Endothelial cell (in vitro differentiated cells): ENCODE measurements around the gene TBC1D22A. TPM values are rescaled to one million over a fixed set of nuclear protein-coding genes. Genes with fewer than 3 reads are reported as not detected.

Experiments
- DNase-seq: peaks from one replicate; pipeline ENCODE4 v3.0.0; 2021; ENCODE audit warnings: low spot score
- H3K27ac Mint-ChIP-seq: one replicate; pipeline ENCODE4 v1.8.0; 2021; ENCODE audit warnings: mixed read lengths, inconsistent platforms; ENCODE audit not compliant: unreplicated experiment
- H3K27me3 Mint-ChIP-seq: one replicate; pipeline ENCODE4 v1.8.0; 2021; ENCODE audit warnings: mild to moderate bottlenecking, moderate library complexity, mixed read lengths, inconsistent platforms; ENCODE audit not compliant: unreplicated experiment
- H3K36me3 Mint-ChIP-seq: one replicate; pipeline ENCODE4 v1.8.0; 2021; ENCODE audit warnings: mild to moderate bottlenecking, low read depth, mixed read lengths, inconsistent platforms; ENCODE audit not compliant: unreplicated experiment
- H3K4me1 Mint-ChIP-seq: one replicate; pipeline ENCODE4 v1.8.0; 2021; ENCODE audit warnings: mild to moderate bottlenecking, mixed read lengths, inconsistent platforms; ENCODE audit not compliant: unreplicated experiment
- H3K4me3 Mint-ChIP-seq: one replicate; pipeline ENCODE4 v1.8.0; 2021; ENCODE audit warnings: mild to moderate bottlenecking, mixed read lengths, inconsistent platforms; ENCODE audit not compliant: unreplicated experiment
- H3K9me3 Mint-ChIP-seq: one replicate; pipeline ENCODE4 v1.8.0; 2021; ENCODE audit warnings: mixed read lengths, inconsistent platforms; ENCODE audit not compliant: unreplicated experiment
- total RNA-seq: library from RNA; stranded (reverse); fragmentation: NEBNext Ultra II Directional; extraction: Animal tissue kit (Norgen Biotek cat#: 25700); gene quantifications from one replicate; pipeline ENCODE4 v1.2.1, GENCODE V29; 2021; ENCODE audit not compliant: unreplicated experiment
- TF ChIP-seq, protein P1 (sequence below): fragments of 200-600 bp; sonication (generic); IDR thresholded peaks from one replicate; pipeline ENCODE4 v1.5.0; 2021; ENCODE audit warnings: antibody characterized with exemption; ENCODE audit not compliant: unreplicated experiment

Gene TBC1D22A
- total RNA-seq, 1 donor from 2014 or later: 25.3 TPM

DNA sequence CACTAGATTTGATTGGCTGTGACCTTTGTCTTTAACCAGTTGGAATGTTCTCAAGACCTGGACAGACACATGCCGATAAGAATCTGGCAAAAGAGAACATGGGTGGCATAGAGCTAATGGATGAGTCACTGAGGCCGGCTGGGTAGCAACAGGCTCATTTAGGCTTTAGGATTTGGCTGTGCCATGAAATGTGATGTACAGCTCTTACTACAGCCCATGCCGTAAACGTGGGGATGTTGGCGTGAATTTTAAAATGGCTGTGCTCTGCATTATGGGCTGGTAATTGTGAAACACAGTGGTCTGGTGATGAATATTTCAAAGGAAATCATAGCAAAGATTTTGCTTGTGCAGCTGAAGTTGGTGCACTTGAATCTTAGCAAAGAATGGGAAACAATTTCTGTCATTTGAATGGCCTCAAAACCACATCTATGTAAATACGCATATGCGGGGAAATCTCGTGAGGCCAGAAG, 332.4 kb downstream of the TBC1D22A start:
- TF ChIP-seq, protein P1, sequence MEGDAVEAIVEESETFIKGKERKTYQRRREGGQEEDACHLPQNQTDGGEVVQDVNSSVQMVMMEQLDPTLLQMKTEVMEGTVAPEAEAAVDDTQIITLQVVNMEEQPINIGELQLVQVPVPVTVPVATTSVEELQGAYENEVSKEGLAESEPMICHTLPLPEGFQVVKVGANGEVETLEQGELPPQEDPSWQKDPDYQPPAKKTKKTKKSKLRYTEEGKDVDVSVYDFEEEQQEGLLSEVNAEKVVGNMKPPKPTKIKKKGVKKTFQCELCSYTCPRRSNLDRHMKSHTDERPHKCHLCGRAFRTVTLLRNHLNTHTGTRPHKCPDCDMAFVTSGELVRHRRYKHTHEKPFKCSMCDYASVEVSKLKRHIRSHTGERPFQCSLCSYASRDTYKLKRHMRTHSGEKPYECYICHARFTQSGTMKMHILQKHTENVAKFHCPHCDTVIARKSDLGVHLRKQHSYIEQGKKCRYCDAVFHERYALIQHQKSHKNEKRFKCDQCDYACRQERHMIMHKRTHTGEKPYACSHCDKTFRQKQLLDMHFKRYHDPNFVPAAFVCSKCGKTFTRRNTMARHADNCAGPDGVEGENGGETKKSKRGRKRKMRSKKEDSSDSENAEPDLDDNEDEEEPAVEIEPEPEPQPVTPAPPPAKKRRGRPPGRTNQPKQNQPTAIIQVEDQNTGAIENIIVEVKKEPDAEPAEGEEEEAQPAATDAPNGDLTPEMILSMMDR: no peak
- Mint-ChIP-seq H3K4me3 (no peak overlapping the region), H3K27ac (no peak overlapping the region), H3K9me3 (peaks cover 4% of the 10 kb centered on the region), H3K4me1 (peaks cover 13% of the 10 kb centered on the region), H3K36me3 (peaks cover 24% of the 10 kb centered on the region), H3K27me3 (peaks cover 11% of the 10 kb centered on the region)
- DNase-seq: no peak

DNA sequence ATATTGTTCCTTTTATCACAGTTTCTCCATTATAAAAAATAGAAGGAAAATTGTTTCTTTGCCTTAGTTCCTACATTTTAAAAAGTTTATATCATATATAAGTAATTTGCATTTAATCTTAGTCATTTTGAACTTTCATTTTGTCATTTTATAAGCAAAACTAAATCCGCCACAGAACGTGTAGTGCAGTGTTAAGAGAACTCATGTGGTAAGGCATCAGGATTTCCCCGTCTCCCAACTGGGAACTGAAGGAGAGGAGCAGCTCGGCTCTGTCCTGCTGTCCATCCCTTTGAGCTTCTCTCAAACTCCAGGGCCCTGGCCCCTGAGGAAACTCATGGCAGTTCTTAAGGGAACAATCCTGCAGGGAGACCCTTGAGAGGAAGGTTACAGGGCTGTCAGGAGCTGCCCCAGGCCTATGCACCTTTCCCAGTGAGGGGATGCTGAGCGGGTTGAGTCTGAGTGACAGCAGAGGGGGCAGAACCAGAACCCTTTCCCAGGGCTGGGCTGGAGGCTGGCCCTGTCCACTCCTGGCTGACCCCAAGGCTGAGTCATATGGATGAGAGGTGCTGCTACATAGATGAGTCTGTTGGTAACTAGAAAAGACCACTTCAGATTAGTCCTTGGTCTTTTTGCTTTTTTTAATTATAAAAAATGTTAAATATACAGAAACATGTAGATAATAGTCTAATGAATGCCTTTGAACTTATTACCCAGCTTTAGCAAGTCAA, 333.1 kb downstream of the TBC1D22A start:
- Mint-ChIP-seq H3K27me3 (peaks cover 10% of the 10 kb centered on the region), H3K9me3 (peaks cover 4% of the 10 kb centered on the region), H3K27ac (no peak overlapping the region), H3K4me1 (peaks cover 10% of the 10 kb centered on the region), H3K36me3 (peaks cover 24% of the 10 kb centered on the region), H3K4me3 (no peak overlapping the region)
- DNase-seq: no peak
- TF ChIP-seq, protein P1: no peak

DNA sequence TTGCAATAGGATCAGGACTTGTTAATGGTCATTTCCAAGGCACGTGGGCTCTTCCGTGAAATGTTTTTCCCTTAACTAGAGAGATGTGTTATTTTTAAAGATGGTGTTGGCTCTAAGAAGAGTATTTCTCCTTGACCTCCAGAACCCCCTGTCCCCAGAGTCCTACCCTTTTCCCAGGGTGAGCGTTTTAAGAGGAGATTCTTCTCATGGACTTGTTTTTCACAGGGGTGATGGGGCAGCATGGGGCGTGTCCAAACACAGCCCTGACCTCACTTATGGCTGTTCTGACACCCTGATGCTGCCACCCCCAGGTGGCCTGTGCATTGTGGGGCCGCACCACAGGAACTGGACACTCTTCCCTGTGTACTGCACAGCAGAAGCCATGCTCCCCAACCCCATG, 335.7 kb downstream of the TBC1D22A start:
- Mint-ChIP-seq H3K27ac (no peak overlapping the region), H3K27me3 (no peaks in the 10 kb centered on the region), H3K4me3 (no peak overlapping the region), H3K4me1 (no peaks in the 10 kb centered on the region), H3K36me3 (peaks cover 6% of the 10 kb centered on the region), H3K9me3 (peaks cover 4% of the 10 kb centered on the region)
- DNase-seq: no peak
- TF ChIP-seq, protein P1: no peak

DNA sequence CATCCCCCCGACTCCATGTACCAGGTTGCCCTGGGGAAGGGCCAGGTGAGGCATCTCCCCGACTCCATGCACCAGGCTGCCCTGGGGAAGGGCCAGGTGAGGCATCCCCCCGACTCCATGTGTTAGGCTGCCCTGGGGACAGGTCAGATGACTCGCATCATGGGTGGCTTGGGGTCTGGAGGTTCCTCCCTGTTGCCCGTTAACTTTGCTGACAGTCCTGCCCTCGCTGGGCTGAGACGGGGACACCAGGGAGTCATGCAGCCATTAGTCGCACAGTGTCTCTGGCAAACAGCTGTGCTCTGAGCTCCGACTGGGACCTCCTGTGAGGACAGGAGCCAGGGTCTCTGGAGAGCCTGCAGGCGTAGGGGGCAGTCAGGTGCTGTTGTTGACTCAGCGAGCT, 336.1 kb downstream of the TBC1D22A start:
- TF ChIP-seq, protein P1: no peak
- Mint-ChIP-seq H3K4me3 (no peak overlapping the region), H3K4me1 (no peaks in the 10 kb centered on the region), H3K27me3 (no peaks in the 10 kb centered on the region), H3K9me3 (peaks cover 4% of the 10 kb centered on the region), H3K36me3 (peaks cover 6% of the 10 kb centered on the region), H3K27ac (no peak overlapping the region)
- no peak for DNase-seq

DNA sequence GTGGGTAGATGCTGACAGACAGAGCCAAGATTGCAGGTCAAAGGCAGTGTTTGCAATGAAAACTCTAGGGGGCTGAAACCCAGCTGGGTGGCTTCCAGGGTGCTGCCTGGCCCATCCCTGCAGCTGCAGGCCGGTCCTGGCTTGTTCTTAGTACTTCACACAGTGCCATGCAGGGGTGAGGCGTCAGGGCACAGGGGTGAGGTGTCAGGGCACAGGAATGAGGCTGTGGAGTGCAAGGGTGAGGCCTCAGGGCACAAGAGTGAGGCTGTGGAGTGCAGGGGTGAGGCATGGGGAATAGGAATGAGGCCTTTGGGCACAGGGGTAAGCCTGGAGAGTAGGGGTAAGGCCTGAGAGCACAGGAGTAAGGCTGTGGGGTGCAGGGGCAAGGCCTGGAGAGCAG, 337.6 kb downstream of the TBC1D22A start:
- Mint-ChIP-seq H3K27me3 (no peaks in the 10 kb centered on the region), H3K4me3 (no peak overlapping the region), H3K36me3 (no peaks in the 10 kb centered on the region), H3K27ac (no peak overlapping the region), H3K9me3 (no peaks in the 10 kb centered on the region), H3K4me1 (peaks cover 5% of the 10 kb centered on the region)
- TF ChIP-seq, protein P1: no peak
- no peak for DNase-seq
